Amniotic epithelial cell (primary cell): ENCODE results near the gene ADRA1B.
A peak's percentile ranks its signal among the peaks of the same experiment; 100 is the strongest.

Experiments used
- DNase-seq: peaks from one replicate; pipeline ENCODE4 v3.0.0-alpha.2; 2010; ENCODE audit warnings: low read depth

ADRA1B gene

GRCh38 chr5:159901772-159902171 is 14.5 kb upstream of the ADRA1B start:
- no peak for DNase-seq

- DNase-seq: peak; percentile 61
Observed at GRCh38 chr5:159902444-159903121, 13.7 kb upstream of the ADRA1B start.

DNA sequence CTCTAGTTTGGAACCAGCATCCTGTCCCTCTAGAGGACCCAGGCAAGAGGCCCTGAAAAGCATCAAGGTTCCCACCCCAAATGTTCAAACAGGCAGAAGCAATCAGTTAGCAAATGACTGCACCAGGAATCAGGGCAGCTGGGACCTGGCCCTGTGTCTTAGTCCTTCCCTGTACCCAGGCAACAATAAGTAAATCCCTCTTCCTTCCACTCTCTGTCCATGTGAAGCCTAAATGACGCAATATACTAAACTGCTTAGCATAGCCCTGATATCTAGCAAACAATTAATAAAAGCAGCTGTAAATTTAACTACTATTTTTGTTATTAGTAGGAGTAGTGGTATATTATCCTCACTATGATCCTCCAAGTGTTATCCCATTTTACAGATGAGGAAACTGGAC is 13.2 kb upstream of the ADRA1B start:
- peak; percentile 39 for DNase-seq

DNA sequence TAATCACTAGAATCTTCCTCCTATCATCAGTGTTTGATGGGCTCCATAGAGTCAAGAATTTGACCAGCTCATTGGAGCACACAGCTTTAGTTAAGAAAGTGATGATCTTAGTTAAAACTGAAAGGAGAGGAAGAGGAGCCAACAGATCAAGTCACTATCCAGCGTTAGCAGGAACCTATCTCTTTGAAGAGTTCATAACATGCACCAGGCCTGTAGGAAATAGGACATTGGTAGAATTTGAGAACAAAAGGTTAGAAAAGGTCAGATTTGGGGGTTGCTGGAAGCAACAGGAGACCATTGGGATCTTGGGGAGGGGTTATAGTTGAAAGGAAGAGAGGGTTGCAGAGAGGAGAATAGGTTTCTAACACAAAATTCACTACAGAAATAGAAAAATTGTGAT is 11.4 kb upstream of the ADRA1B start:
- DNase-seq: no peak

DNA sequence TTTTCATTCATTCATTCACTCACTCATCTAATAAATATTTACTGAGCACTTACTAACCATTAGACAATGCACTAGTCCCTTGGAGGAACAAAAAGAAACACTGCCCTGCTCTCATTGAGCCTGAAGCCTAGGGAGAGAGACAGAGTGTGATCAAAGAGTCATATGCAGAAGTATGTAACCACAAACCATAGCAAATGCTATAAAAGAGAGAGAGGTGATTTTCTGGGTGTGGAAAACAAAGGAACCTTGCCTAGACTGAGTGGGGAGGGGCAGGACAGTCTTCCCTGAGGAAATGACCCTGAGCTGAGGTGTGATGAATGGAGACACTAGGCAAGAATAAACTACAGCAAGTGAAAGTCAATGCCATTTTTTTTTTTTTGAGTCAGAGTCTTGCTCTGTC is 10.8 kb upstream of the ADRA1B start:
- DNase-seq: peak; percentile 85

DNA sequence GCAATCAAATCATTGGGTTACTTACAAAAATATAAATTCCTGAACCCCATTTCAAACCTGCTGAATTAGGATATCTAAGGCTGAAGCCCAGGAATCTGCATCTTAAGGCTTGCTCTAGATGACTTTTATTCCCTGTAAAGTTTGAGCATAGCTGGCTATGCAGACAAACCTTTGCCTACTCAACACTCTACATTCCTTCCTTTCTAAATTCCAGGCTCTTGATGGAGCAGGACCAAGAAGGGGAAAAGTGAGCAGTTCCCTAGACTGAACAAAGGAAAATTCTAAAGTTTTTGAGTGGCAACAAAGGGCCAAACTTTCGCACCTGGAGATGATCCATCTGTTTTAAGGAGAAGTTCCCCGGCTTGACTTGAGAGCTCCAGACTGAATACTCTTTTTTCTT is 9.8 kb upstream of the ADRA1B start:
- no peak for DNase-seq

GRCh38 chr5:159906943-159907342 is 9.3 kb upstream of the ADRA1B start:
- no peak for DNase-seq

DNA sequence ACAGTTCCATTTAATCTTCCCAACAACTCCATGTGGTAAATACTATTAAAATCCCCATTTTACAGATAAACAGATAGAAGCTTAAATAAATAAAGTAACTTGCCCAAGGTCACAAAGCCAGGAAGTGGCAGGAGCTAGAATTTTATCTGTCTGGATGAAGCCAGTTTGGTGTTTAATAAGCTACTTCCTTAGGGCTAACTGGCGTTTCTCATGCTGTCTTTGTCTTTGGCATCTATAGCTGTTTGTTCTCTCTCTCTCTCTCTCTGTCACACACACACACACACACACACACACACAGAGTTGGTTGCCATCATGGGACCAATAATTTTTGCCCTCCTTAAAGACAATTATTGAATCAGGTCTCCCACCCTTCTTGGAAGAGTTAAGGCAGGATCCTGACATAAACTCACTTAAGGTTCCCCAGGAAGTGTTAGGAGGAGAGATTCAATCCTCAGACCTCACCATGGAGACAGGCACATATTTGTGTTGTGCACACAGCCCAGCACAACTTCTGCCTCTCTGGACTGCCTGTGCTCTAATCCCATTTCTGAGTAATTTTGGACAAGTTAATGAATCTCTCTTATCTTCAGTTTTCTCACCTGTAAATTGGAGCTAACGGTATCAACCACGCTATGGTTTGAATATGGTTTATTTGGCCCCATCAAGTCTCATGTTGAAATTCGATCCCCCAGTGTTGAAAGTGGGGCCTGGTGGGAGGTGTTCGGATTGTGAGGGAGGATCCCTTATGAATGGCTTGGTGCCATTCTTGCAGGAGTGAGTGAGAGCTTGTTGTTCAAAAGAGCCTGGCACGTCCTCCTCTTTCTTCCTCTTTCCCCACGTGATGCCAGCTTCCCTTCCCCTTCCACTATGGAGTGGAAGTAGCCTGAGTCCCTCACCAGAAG is 8.3 kb upstream of the ADRA1B start:
- peak; percentile 68 for DNase-seq

DNA sequence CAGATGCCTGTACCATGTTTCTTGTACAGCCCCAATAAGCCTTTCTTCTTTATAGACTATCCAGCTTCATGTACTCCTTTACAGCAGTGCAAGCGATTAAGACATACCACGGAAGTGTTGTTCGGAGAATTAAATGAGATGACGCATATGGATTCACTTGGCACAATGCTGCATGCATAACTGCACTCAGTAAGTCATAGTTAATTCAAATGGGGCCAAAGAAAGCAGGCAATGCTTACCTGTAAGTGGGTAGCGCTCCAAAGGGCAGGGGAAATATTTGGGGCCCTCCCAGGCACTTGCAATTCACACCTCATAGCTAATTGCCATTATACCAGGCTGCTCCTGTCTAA is 7.7 kb upstream of the ADRA1B start:
- DNase-seq: no peak

DNA sequence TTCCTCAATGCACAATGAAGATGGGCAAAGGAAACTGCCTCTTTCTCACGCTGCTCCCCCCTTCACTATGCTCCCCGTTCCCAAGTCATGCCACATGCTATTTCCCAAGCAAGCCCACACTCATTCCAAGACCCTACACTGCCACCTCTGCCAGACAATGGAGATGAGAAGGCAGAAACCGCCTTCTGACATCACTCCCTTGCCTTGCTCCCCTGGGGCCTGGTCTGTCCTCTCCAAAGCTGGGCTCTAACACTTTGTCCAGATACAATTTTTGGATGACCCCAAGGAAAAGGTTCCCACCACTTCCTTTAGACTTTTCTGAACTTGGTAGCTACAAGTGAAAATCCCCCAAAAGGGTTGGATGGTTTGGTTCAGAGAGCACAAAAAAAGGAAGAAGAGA is 7.2 kb upstream of the ADRA1B start:
- no peak for DNase-seq

GRCh38 chr5:159910207-159910842 is 6.0 kb upstream of the ADRA1B start:
- no peak for DNase-seq

DNA sequence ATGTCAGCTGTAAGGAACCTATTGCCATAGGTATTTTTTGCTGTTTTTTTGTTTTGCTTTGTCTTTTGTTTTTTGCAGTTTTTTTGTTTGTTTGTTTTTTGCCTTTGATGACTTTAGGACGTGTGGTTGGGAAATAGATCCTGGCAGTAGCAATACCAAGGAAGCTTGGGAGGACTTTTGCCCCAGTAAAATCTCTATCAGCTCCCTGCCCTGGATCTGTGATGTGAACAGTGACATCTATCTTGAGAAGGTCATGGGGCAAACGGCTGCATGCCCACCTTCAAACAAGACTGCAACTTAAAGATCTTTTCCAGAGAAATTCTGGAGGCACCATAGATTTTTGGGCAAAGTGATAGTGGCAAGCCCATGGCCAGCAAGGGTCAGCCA is 5.4 kb upstream of the ADRA1B start:
- no peak for DNase-seq

GRCh38 chr5:159911349-159911748 is 4.9 kb upstream of the ADRA1B start:
- no peak for DNase-seq

- peak; percentile 89 for DNase-seq
Observed at GRCh38 chr5:159912033-159912800, 4.1 kb upstream of the ADRA1B start.

DNA sequence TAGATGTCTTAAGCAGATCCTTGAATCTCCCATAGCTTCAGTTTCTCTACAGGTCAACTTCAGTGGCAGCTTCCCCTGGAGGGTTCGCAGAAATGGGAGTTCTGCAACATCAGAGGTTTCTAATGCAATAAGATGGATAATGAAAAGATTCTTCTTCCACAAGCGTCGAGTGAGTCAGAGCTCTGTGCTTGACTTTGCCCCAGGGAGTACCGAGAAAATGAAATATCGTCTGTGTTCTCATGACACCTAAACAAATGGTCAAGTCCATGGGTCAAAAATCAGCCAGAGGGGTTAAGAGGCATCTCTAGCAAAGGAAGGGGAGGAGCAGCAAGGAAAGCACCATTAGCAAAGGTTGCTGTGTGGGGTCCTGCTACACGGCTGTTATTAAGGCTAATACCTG is 3.2 kb upstream of the ADRA1B start:
- peak; percentile 97 for DNase-seq

DNA sequence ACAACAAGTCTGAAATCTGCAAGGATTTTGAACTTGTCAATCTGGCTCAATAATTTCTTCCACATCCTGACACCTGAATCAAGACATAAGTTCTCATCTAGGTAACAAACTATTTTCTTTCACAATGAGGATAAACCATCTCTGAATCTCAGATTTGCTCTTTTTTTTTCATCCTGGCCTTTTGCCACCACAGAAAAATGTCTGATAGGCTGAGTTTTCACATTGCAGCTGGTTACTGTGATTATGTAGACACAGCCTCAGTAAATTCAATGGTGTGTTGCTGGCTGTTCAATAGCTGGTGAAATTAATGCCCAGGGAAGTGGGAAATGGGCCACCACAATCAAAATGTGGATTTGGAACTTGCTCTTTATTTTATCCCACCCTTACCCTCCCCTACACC is 2.8 kb upstream of the ADRA1B start:
- DNase-seq: peak; percentile 62

- no peak for DNase-seq
Observed at GRCh38 chr5:159916841-159917761, 819 bp downstream of the ADRA1B start.

DNA sequence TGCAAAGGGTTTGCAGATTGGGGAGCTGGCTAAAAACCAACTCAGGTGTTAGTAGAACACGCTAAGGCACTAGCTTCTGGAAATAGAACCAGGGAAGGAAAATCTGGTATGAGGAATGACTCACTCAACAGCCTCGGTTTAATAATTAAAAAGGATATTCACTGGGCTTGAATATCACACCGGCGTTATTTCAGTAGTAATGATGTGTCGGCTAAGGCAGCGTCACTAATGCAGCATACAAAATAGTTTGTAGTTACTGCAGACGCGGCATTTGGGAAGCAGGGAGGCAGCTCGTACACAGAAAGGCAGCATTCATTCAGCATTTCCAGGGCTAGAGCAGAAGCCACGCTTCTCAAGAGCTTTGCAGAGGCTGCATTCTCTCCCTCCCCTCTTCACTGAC is 1.7 kb downstream of the ADRA1B start:
- DNase-seq: no peak

GRCh38 chr5:159921721-159922120 is 5.4 kb downstream of the ADRA1B start:
- peak; percentile 91 for DNase-seq

- DNase-seq: no peak
Observed at GRCh38 chr5:159923008-159923407, 6.7 kb downstream of the ADRA1B start.
